ENCODE results near the gene KCNMB4.

Gene KCNMB4

DNA sequence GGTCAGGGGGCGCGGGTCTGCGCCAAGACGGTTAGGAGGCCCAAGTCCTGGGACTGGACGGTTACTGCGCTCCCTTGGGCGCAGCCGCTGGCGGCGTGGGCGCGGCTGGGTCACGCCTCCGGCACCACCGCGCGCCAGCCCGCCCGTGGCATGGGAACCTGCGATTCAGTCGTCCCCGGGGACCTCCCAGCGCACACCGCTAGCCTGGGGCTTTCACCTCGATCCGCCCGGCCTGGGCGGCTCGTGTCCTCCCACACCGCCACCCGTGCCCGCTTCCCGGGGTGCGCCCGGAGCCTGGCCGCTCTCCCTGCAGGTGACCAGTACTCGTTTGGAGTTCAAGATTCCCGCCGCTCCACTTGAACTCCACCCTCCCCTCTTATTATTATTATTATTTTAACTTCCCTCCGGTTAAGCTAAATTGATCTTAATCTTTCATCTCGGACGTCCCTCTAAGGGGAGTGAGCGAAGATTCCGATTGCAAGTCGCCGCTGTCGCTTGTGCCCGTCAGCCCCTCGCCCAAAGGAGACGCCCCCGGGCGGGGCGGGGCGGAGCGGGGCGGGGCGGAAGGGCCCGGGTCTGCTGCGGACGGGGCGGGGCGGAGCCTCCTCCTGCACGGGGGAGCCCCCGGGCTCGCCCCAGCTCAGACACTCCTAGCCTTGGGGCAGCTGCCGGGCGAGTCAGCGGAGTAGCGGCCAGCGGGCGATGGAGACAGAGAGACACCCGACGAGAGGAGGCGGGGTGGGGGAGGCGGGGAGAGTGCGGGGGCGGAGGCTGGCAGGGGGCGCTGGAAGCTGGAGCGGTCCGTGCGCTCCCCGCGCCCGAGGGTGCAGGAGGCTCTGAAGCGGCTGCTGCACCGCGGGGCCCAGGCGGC lies at the start of gene KCNMB4:
KCNMB4 (plus strand) TSS at position 643 of the 871 bp plus-strand sequence. CDS start 445 bp downstream, outside the sequence.
- DNase-seq (ENCODE audit: low read depth) = peak; percentile 45

DNA sequence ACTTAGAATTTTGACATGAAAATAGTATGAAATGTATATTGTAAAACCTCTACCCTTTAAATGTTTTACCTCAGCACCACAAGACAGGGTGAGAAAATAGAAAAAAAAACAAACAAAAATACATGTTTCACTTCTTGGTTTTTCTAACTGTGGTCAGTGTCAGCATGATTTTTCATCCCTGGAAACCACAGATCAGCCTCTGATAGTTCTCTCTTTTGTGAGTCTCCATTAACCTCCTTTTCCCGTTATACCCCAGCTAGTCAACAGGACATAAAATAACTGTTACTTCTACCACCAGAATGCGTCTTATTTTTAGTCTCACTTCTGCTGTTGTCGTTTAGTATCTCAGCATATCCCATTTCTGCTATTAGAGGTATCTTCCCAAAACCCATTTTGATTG lies 48.3 kb upstream of the KCNMB4 start:
- DNase-seq (ENCODE audit: low read depth) = no peak

DNA sequence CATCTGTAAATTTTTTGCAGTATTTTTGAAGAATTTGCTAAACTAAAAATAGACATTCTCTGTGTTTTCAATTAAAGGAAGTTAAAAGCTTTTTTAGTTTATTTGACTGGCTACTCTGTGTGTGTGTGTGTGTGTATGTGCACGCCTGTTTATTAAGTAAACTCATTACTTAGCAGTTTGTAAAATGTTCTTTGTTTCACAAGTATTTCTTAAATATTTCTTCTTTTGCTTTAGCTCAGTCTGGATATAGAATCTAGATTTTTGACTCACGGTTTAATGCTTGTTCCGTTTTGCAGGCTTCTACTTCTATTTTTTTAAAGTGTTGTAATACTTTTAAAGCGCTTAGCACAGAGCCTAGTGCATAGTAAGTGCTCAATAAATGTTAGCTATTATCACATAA lies 46.5 kb upstream of the KCNMB4 start:
- DNase-seq (ENCODE audit: low read depth) = no peak

DNA sequence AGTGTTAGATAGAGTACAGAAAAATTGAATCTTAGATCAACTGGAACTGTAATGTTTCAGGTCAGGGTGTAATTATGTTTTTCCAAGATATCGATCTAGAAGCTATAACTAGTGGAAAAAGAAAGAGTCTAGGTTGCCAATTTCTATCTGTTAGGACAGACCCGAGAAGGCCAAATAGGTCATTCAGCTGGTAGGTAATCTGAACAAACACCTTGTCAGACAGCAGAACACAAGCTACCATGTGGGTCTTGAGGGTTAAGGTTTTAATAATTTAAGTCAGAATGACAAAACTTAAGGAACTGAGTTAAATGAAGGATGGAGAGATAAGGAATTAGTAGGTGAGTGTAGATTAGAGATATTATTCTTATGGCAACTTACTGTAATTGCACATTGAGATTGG lies 44.9 kb upstream of the KCNMB4 start:
- peak; percentile 7 for DNase-seq (ENCODE audit: low read depth)

DNA sequence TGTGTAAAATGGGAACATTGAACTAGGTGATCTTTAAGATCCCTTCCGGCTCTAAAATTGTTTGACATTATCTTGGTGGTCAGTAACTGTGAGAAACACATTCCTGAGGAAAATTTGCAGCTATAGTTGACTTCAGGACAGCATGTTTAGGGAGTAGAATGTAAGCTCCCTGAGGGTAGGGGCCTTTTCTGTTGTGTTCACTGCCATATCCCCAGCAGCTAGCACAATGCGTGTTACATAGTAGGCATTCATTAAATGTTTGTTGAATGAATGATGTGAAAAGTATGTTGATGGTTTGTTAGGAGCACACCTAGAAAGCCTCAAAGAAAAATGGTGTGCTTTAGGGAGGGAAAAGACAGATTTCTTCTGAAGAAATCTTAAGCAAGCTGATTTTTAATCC lies 38.5 kb upstream of the KCNMB4 start:
- no peak for DNase-seq (ENCODE audit: low read depth)

GRCh38 chr12:70329728-70330127 lies 36.4 kb upstream of the KCNMB4 start:
- no peak for DNase-seq (ENCODE audit: low read depth)

GRCh38 chr12:70330158-70330557 lies 35.9 kb upstream of the KCNMB4 start:
- DNase-seq (ENCODE audit: low read depth) = no peak

- DNase-seq (ENCODE audit: low read depth) = no peak
These were observed 33.9 kb upstream of the KCNMB4 start for GRCh38 chr12:70332236-70332635.

GRCh38 chr12:70334742-70335141 lies 31.3 kb upstream of the KCNMB4 start:
- no peak for DNase-seq (ENCODE audit: low read depth)

DNA sequence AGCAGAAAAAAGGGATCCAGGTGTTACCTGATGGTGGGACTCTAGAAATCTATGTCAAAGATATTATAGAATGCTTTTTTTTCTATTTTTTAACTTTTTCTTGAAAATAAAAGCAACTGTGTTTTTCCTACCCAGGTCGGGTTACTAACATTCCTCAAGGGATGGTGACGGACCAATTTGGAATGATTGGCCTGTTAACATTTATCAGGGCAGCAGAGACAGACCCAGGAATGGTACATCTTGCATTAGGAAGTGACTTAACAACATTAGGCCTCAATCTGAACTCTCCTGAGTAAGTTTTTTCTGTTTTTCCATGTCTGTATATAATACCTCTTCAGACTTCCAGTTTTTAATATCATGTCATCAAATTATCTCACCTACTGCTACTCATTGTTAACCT lies 27.6 kb upstream of the KCNMB4 start:
- DNase-seq (ENCODE audit: low read depth) = no peak

DNA sequence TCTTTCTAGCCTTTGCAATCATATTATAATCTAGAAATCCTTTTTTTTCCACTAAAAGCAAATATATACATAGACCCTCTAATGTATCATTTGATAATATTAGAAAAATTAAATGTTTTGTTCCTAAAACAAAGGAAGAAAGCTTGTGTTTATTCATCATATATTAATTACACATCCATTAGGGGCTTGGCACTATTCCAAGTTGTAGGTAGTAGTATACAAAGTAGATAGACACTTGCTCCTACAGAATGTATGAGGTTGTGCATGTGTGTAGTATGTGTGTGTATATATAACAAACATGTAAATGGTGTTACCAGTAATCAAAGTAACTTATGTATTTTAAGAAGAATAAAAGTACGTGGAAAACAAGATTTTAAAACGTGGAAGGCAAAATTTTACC lies 15.0 kb upstream of the KCNMB4 start:
- no peak for DNase-seq (ENCODE audit: low read depth)

- no peak for DNase-seq (ENCODE audit: low read depth)
These were observed 12.1 kb upstream of the KCNMB4 start for GRCh38 chr12:70353780-70354660.

GRCh38 chr12:70354787-70355186 lies 11.3 kb upstream of the KCNMB4 start:
- no peak for DNase-seq (ENCODE audit: low read depth)

- DNase-seq (ENCODE audit: low read depth) = no peak
These were observed 10.1 kb upstream of the KCNMB4 start for GRCh38 chr12:70355972-70356371.

DNA sequence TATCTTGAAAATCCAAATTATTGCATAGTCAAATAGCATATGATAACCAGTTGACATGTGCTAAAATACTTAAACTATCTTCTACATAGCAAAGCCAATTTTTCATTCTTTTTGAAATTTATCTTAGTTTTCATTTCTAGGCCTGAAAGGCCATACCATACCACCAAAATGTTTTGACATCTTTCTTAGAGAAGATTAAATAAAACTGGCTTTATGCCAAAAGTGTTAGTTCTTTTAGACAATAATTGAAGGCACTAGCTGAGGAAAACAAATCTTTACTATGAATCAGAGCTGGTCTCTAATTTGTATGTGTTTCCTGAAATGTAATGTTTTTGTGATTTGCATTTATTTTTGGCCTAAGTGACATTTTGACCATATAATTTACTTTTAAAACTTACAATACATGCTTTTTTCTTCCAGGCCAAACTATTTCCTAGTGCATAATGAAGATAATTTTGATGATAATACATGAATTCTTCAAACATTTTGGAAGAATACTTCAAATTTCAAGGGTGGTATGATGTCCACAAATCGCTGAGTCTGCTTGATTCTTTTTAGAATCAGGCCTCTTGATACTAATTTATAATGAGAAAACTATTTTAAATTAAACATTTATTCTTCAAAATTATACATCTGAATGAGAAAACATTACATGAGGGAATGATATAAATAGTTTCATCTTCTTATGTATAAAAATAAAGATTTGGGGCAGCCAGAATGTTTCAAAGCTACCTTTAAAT lies 6.5 kb upstream of the KCNMB4 start:
- no peak for DNase-seq (ENCODE audit: low read depth)

DNA sequence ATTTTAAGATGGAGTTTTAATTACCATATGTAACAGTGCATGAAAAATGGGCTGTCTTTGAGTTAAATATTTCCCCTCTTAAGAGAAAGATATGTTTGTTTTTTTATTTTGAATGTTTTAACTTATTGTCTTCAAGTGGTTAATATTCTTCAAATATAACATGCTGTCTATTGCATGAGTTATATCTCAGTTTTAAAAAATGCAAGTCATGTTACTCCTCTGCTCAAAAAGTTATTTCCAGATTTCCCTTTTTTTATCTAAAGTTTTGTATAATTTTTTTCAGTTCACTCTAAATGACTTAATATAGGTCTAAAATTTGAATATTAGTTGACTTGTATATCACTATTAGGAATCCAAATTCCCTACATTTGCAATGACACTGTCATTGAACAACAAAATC lies 5.9 kb upstream of the KCNMB4 start:
- no peak for DNase-seq (ENCODE audit: low read depth)

- no peak for DNase-seq (ENCODE audit: low read depth)
These were observed 1.2 kb upstream of the KCNMB4 start for GRCh38 chr12:70364695-70365397.

DNA sequence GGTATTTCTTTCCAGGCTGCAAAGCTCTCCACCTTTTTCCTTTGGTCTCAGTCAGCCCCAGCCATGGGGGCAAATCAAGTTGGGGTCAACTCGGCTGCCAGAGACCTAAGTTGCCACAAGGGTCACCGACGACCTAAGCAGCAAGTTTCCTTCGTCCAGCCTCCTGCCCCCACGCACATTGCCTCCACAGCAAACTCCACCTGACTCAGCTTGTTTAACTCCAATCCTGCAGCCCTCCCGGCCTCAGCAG lies 767 bp upstream of the KCNMB4 start:
- DNase-seq (ENCODE audit: low read depth) = no peak

DNA sequence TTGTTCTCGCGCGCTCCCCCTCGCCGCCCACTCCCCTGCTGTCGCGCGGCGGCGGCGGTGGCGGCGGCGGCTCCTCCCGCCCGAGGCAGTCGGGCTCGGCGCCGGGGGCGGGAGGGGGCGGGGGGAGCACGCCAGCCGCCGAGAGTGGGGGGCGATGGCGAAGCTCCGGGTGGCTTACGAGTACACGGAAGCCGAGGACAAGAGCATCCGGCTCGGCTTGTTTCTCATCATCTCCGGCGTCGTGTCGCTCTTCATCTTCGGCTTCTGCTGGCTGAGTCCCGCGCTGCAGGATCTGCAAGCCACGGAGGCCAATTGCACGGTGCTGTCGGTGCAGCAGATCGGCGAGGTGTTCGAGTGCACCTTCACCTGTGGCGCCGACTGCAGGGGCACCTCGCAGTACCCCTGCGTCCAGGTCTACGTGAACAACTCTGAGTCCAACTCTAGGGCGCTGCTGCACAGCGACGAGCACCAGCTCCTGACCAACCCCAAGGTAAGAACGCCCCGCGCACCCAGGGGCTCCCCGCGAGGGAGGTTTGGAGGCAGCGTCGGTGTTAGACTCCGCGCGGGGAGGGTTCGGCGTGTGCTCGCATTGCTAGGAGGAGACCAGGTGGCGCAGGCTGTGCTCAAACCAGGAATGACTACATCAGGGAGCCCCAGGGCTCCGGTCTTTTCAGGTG lies 629 bp downstream of the KCNMB4 start:
- DNase-seq (ENCODE audit: low read depth) = no peak

GRCh38 chr12:70367258-70368141 lies 1.4 kb downstream of the KCNMB4 start:
- DNase-seq (ENCODE audit: low read depth) = no peak
